LNCAP (cell line): ENCODE data around the gene ARFGEF3.

Source experiments
- CTCF ChIP-seq: fragments of 450-650 bp; IDR thresholded peaks from 2 replicates; pipeline ENCODE4 v1.5.1; 2017; ENCODE audit warnings: mild to moderate bottlenecking

ARFGEF3 gene

GRCh38 chr6:138297761-138298298 is 136.1 kb downstream of the ARFGEF3 start:
- no peak for TF ChIP-seq CTCF

GRCh38 chr6:138300469-138300868 is 138.7 kb downstream of the ARFGEF3 start:
- no peak for TF ChIP-seq CTCF

GRCh38 chr6:138302554-138302953 is 140.8 kb downstream of the ARFGEF3 start:
- TF ChIP-seq CTCF = no peak

- TF ChIP-seq CTCF = no peak
Measured at GRCh38 chr6:138307352-138307751, 145.6 kb downstream of the ARFGEF3 start.

- peak; percentile 46; the same call in 1 of the 2 replicates for TF ChIP-seq CTCF
Measured at GRCh38 chr6:138307816-138308730, 146.3 kb downstream of the ARFGEF3 start.

- TF ChIP-seq CTCF = no peak
Measured at GRCh38 chr6:138308731-138309110, 147.0 kb downstream of the ARFGEF3 start.

GRCh38 chr6:138309695-138310094 is 148.0 kb downstream of the ARFGEF3 start:
- no peak for TF ChIP-seq CTCF
